Measurements from ENCODE around the gene FBLN2.
"Not testable (repeated sequence)": the region's sequence is repeated elsewhere in the genome, so short reads cannot be mapped to it uniquely, and the experiment has no call there.

Gene FBLN2

DNA sequence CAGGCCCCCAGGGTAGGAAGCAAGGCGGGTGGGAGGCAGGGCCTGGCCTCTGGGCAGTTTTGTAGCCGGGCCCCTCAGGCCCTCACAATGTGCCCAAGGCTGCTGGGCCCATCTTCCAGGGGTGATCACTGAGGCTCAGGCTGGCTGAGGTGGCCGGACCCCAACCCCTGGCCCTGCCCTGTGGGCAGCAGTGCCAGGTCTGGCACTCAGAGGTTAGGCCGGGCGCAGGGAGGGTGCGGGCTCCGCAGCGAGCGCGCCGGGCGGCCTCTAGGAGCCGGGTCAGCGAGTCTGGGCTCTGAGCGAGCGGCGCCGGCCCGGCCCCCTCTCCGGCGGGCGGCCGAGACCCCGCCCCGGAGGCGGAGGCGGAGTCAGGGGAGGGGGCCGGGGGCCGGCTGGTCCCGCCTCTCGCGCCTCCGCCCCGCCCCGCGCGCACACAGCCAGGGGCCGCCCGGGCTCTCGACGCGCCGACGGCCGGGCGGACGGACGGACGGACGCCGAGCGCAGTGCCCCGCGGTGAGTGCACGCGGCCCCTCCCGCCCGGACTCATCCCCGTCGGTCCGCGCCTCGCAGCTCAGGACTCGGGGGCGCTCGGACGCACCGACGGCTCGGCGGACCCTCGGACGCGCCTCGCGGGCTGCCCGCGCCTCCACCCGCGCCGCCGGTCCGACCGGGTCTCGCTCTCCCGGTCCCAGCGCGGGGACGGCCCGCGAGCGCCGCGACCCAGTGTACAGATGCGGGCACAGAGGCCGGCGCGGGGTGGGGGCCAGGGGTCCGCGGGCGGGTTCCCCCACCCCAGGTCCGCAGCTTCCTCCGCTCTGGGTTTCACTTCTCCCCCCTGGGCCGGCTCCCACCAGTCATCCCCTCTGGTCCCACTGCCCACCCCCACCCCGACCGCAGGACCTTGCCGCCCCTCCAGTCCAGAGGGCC, at the start of gene FBLN2:
TSS of gene FBLN2 (plus strand) at position 430 of the 927 bp plus-strand sequence. CDS start 21,231 bp downstream, outside the sequence.
- DNase-seq, result peak in 1 of 2 experiments; percentile 10

DNA sequence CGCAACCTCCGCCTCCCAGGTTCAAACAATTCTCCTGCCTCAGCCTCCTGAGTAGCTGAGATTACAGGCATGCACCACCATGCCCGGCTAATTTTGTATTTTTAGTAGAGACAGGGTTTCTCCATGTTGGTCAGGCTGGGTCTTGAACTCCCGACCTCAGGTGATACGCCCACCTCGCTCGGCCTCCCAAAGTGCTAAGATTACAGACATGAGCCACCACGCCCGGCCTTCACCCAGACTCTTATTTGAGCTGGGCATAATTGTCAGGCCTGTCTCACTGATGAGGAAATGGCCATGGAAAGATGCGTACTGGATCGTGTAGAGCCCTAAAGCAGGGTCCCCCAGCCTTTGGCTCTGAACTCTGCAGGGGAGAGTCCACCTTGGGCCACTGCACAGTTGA, 49.7 kb upstream of the FBLN2 start:
- not testable (repeated sequence) for DNase-seq

DNA sequence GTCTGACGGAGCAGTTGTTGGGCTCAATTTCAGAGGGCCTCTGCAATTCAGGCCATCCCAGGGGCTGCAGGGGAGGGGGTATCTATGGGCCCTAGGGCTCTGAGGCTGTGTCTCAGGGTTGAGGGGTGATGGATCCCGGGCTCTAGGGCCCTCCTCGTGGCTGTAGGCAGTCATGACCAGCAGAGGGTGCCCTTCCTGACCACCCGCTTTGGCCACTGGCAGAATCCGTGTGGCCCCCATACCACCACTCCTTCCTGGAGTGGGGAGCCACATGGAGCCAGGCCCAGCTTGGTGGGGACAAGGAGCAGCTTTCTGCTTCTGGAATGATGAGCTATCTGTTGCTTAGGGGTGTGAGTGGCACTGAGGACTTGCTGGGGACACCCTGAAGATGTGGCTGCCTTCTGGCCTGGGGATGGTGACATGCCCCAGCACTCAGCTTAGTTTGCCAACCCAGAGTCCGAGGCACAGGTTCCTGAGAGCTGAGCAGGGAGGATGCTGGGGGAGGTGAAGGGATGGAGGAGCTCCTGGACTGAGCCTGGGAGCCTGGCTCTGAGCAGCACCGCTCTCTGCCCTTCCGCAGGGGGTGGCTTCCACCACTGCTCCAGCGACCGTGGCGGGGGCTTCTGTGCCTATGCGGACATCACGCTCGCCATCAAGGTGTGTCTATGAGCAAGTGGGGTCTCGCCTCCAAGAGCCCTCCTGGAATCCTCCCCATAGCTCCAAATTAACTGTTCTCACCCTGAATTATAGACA, 48.6 kb upstream of the FBLN2 start:
- DNase-seq, result peak in 1 of 2 experiments; percentile 25

DNA sequence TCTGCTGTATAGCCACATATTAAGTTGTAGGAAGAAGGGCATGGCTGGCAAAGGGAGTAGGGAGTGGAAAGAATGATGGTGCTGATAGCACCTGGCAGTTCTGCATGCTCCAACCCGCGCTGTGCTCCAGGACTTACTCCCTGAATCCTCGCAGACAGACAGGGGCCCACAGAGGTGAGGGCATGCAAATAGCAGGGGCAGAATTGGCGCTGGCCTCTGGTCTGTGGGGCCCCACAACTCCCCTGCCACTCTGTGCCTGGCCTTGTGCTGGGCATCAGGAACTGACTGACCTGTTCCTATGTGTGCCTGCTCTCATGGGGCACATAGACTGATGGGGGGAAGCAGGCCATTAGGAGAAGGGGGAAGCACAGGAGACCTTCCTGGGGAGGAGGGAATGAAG, 47.9 kb upstream of the FBLN2 start:
- no peak for DNase-seq

DNA sequence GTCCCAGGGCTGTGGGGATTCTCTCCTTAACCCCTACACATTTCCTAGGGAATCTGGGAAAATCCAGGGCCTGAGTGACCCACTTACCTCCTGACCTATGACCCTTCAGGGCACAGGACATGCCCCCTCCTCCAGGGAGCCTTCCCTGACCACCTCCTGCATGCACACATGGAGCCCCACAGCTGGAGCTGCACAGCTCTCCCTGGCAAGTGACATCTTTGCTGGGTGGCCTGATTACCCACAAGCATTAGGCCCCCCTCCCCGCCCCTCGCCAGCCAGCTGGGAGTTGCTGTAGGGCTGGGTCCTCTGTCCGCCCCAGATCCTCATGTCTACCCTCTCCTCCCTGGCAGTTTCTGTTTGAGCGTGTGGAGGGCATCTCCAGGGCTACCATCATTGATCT, 47.4 kb upstream of the FBLN2 start:
- DNase-seq, result no peak

DNA sequence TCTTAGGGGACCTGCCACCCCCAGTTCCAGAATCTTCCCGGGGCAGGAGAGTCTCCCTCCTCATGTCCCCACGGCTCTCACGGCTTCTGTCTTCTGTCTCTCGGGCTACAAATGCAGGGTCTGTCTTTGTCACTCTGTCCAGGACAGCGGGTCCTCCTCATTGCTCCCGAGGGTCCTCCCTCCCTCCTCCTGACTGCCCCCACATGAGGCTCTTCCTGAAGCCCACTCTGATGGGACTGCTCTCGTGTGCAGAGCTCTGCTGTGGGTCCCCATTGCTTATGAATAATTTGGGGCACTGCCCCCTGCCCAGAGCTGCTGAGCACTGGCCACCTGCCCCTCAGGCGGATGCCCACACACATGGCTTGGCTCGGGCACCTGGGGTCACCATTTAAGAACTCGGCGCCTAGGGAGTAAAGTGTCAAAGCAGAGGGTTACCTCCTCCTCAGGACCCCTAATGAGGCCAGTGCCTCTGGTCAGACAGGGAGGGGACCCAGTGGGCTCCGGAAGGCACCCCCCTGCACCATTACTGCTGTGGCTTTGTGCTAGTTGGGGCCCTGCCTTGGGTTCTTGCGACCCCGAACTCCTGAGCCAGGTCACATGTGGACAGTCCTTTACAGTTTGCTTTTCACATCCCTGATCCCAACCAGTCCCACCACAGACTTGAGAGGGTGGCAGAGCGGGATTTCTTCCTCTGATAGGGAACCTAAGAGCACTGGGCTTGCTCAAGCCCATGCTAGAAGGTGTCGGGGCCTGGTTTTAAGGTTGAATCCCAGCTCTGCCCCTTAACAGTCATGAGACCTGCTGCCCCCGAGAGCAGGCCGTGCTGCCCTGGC, 46.8 kb upstream of the FBLN2 start:
- DNase-seq, result no peak

DNA sequence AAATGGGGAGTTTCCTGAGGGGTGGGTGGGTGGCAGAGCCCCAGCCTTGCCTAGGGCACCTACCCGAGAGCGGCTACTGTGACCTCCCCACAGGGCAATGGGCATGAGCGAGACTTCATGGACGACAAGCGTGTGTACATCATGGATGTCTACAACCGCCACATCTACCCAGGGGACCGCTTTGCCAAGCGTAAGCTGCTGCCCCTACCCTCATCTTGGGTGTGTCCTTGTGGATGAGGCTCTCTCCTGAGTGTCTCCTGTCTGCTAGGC, 46.2 kb upstream of the FBLN2 start:
- no peak for DNase-seq

DNA sequence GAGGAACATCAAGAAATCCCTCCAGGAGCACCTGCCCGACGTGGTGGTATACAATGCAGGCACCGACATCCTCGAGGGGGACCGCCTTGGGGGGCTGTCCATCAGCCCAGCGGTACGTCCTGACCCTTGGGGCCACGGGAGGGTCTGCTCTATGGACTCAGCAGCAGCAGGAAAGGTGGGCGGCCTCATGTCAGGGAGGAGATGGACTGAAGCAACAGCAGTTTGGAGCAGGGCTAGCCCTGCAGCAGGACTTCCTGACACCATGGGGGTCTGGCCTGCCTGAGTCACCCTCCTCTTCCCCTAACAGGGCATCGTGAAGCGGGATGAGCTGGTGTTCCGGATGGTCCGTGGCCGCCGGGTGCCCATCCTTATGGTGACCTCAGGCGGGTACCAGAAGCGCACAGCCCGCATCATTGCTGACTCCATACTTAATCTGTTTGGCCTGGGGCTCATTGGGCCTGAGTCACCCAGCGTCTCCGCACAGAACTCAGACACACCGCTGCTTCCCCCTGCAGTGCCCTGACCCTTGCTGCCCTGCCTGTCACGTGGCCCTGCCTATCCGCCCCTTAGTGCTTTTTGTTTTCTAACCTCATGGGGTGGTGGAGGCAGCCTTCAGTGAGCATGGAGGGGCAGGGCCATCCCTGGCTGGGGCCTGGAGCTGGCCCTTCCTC, 44.6 kb upstream of the FBLN2 start:
- DNase-seq, result no peak

DNA sequence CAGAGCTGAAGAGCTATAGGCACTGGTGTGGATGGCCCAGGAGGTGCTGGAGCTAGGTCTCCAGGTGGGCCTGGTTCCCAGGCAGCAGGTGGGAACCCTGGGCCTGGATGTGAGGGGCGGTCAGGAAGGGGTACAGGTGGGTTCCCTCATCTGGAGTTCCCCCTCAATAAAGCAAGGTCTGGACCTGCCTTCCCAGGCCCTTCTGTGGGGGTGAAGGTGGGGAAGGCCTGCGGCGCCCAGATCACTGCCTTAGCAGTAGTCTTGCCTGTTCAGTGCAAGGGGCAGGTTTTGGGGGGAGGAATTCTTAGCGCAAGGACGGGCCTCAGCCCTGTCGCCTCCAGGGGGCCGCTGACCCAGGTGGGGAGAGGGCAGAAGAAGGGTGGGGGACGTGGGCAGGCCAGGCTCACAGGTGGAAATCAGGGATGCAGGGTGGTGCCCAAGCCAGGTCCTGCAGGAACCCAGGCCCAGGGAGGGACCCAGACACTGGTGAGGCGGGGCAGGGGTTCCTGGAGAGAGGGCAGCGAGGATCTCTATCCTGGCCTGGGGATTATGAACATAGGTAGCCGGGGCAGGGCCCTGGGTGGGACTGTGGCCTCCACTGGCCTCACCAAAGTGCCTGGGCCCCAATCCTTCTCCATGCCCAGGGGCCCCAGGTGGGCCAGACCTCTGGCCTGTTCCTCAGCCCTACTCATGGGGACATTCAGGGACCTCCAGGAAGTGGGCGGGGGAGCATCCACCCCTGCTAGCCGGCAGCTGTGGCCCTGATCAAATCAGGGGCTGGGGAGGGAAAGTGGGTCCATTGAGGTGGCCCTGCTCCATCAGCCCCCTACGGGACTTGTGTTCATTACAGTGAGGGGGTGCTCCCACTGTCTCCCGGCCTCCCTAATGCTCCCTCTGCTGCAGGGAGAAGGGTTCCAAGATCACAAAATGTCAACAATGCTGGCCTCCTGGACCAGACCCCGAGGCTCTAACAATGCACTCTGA, 43.5 kb upstream of the FBLN2 start:
- no peak for DNase-seq

DNA sequence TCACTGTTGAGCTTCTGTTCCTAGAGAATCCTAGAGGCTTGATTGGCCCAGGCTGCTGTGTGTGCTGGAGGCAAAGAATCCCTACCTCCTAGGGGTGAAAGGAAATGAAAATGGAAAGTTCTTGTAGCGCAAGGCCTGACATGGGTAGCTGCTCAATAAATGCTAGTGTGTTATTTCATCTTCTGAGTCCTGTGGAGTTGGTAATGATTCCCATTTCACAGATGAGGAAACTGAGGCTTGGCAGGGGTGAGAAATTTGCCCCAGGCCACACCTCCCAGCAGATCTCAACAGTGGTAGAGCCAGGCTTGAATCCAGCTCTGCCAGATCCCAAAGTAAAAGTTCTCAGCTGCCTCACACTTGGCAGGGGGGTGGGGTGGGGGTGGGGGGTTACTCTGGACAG, 42.7 kb upstream of the FBLN2 start:
- DNase-seq, result no peak

DNA sequence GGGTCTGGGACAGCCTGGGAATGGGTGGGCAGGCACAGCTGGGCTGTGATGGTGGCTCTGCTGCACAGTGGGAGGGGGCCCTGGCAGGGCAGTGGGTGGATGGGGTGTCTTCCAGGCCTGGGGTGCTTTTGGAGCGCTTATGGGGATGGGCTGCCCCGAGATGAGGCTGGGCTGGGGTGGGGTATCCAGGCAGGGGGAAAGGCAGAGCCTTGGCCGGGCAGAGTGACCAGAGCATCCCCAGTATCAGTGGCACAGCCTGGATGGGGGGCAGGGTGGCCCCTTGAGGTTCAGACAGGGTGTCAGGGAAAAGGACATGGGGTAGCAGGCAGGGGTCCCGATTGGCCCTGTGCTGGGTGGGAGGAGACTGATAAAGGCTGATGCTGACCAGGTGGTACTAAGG, 42.2 kb upstream of the FBLN2 start:
- no peak for DNase-seq

DNA sequence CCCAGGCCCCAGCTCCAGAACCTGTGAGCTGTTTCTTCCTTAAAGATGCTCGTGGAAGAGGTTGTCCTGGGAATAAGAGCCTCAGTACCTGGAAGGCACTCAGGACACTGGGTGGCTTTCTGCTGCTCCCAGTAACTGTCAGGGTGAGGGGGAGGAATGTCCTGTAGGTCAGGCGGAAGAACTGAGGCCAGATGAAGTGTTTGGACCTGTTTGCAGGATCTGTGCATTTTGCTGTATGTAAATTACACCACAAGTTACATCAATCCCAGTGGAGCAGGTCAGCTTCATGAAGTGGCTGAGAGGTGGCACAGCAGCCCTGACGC, 41.7 kb upstream of the FBLN2 start:
- DNase-seq, result no peak

DNA sequence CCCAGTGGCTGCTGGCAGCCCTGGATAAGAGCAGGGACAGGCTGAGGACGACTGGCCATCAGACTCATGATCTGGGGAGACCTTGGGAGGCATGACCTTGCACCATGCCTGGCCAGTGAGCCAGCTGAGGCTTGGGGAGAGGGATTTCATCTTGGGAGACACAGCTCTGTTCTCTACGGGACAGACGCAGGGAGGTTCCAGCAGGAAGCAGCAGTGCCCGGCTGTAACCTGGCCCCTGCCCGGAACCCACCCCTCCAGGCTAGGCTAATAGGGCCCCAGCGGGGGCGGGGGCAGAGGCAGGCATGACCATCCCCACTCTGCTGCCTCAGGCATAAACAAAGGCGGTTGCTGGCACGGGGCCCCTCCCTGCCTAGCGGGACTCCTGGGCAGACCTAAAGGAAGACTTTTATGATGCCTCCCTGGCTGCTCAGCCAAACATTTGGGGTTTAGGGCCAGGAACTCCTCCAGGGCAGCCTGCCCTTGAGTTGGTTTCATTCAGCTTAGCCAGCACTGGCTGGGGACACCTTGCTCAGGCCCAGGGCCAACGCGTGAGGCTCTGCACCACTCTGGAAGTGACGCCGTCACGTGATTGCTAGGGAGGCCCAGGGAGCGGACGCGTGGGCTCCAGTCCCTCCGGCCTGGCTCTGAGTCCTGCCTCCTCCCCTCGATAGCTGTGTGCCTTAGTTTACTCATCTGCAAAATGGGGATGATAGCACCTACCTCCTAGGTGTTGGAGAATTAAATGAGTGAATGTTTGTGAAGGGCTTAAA, 41.2 kb upstream of the FBLN2 start:
- no peak for DNase-seq

DNA sequence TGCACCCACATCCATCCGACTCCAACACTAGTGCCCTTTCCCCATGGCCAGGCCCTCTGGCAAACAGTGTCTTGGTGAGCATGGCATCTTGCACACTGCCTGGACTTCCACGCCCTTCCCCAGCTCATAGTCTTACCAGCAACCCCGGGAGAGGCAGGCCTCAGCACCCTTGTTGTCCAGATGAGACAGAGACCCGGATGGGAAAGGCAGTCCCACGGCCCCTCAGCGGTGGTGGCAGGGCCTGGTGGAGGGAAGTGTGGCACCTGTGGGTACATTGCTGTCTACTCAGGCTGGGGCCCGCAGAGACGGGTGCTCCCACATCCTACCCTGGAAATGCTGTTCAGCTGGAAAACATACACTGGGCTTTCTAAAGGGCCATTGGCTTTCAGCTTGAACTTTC, 40.4 kb upstream of the FBLN2 start:
- DNase-seq, result no peak

DNA sequence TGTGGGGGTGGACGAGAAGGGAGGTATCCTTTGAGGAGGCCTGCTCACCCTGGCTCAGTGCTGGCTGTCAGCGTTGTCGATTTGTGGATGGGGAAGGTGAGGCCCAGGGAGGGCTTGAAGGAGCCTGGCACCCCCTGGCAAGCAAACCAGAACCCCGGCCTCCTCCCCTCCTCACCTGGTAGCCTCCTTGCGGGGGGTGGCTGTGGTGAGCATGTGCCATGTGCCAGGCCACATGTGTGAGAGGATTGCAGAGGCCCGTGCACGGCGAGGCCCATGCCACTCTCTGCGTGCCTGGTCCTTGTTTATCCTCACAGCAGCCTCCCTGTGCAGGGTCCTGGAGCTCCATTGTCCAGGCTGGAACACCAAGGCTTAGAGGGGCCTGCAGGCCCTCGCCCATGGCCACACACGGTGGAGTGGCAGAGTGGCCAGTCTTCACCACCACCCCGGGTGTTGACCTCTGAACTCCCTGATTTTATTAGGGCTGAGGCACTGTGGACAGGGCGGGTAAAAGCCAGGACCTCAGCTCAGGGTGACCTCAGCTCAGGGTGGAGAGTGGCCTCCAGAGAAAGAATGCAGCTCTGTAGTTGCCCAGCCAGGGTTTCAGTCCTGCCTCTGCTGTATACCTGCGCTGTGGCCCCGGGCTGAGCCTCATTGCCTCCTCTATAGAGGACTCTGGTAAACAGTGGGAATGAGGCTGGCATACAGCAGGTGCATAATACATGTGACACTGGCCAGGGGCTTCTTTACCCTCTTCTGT, 39.7 kb upstream of the FBLN2 start:
- DNase-seq, result no peak

DNA sequence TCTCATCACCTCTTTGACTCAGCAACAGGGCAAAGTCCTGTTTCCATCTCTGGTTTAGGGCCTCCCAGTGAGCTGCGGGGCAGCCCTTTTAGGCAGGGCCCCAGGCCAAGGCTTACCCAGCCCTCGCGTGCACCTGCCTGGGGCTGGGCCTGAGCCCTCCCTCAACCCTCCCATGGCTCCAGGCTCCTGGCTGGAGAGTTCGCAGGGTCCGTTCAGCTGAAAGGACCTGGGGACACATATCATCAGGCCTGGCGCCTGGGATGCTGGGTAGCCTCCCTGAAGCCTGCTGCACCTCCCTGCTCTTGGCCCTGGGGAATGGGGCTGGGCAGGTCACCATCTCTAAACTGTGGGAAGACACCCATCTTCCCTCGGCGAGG, 39.1 kb upstream of the FBLN2 start:
- DNase-seq, result no peak

DNA sequence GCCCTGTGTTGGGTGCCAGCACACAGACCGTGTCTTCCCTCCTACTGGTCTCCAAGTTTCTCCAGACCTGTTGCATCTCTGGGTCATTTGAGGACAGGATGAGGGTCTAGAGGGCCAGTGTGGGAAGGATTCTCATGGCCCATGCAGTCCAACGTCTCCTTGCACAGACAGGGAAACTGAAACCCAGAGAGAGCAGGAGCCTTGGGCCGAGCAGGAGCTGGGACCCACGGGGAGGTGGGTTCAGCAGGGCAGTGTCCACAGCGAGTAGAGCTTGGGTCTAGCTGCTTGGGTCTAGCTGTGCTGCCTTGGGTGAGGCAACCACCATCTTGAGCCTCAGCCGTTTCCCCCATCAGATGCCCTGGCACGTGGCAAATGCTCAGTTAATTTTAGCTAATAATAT, 36.5 kb upstream of the FBLN2 start:
- no peak for DNase-seq

DNA sequence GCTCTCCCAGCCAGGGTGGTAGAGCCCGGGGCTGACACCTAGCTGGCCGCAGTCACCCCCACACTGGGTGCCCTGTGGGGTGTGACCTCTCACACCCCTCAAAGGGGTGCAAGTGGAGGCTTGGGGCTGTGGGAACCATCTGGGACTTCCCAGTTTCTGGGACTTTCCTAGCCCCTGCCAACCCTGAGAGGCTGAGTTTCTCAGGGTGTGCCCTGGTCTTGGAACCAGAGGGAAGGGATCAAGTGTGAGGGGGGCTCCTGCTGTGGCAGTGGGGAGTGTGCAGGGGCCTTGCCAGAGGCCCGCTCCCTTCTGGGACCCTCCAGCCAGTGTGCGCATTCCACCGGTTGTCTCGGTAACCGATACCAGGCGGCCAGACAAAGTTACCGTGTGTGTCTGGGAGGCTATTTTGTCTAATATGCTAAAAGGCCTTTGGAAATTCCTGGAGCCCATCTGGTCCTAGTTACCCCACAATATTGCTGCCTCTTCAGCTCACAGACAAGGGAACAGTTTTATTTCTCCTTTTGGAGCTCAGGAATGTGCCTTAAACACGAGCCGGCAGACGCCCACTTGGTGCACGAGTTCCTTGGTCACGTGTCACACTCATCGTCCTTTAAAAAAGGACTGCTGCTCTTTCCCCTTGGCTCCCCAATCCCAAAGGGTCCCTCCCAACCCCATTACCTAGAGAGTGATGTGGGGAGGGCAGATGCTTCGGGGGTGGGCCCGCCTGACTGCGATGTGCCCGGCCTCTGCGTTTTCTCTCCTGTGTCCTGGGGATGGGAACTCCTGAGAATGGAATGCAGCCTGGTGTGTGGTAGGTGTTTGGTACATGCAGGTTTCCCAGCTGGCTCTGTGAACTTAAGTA, 35.6 kb upstream of the FBLN2 start:
- DNase-seq, result no peak

DNA sequence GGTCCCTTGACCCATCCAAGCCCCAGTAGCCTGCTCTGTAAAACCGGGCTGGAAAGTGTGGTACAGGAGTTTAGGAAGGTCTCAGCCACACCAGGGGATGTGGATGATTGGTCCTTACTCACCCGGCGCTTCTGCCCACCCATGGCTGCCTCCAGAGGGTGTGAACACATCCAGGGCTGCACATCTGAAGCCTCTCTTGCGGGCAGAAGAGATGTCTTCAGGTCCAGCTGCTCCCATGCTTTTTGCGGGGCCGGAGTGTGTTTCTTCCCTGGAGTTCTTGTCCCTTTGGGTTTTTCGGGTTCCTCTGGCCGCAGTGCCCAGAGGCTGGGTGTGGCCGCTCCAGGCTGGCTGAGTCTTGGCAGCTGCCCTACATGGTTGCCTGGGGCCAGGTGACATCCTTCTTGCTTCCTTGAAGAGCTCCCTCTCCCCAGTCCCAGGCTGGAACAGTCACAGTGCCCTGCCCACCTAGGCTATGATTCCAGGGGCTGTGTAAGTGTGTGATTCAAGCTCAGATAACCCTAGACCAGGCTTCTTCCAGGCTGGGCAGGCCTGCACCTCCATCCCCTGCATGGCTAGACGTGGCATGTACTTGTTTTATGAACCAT, 34.9 kb upstream of the FBLN2 start:
- no peak for DNase-seq
